GM19239 (cell line): ENCODE measurements around the gene PPP6R3.

ENCODE experiments used
- DNase-seq: peaks from one replicate; pipeline ENCODE4 v3.0.0; 2011; ENCODE audit warnings: low spot score; ENCODE audit not compliant: insufficient read length
- FAIRE-seq: peaks from 2 replicates; lab custom pipeline; 2011; peaks lifted over from hg19 to GRCh38; lab: Jason Lieb, UNC

PPP6R3 gene, protein sequence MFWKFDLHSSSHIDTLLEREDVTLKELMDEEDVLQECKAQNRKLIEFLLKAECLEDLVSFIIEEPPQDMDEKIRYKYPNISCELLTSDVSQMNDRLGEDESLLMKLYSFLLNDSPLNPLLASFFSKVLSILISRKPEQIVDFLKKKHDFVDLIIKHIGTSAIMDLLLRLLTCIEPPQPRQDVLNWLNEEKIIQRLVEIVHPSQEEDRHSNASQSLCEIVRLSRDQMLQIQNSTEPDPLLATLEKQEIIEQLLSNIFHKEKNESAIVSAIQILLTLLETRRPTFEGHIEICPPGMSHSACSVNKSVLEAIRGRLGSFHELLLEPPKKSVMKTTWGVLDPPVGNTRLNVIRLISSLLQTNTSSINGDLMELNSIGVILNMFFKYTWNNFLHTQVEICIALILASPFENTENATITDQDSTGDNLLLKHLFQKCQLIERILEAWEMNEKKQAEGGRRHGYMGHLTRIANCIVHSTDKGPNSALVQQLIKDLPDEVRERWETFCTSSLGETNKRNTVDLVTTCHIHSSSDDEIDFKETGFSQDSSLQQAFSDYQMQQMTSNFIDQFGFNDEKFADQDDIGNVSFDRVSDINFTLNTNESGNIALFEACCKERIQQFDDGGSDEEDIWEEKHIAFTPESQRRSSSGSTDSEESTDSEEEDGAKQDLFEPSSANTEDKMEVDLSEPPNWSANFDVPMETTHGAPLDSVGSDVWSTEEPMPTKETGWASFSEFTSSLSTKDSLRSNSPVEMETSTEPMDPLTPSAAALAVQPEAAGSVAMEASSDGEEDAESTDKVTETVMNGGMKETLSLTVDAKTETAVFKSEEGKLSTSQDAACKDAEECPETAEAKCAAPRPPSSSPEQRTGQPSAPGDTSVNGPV

DNA sequence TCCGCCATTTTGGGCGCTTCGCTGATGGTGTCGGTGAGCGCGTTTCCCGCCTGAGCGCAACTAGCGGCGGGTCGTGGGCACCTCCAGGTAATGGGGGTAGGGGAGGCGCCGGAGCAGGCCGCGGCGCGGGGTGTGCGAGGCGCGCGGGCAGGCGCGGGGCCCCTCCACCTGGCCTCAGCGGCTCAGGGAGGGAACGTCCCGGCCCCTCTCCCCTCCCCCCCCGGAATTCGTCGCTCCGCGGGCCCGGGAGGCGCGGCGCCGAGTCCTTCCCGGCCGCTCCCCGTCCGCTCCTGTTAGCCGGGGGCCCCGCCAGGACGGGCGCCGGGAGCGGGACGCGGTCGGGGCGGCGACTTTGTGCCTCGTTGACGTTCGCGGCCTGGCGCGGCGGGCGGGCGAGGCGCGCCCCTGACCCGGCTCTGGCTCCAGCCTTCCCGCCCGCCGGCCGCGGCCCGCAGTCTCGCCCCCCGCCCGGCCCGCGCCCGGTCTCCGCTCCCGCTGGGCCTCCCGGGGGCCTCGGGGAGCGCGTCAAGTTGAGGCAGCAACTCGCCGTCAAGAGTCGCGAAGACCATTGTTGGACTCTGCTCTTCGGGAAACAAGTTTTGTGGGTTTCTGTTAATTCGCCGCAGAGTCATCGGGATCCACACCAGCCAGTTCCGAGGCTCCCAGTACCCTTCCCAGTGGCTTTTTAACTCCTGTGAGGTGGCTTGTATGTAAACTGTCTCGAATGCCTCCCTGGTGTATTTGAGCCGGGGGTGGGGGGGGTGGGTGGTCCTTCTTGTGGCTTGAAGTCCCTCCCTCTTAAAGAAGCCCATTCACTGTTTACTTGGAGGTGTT, at the start of gene PPP6R3:
Gene PPP6R3, plus strand, starts transcription at position 12 of the 834 bp plus-strand sequence. CDS start 76,913 bp downstream, outside the sequence.
- peak; percentile 35 for FAIRE-seq
- DNase-seq = no peak

DNA sequence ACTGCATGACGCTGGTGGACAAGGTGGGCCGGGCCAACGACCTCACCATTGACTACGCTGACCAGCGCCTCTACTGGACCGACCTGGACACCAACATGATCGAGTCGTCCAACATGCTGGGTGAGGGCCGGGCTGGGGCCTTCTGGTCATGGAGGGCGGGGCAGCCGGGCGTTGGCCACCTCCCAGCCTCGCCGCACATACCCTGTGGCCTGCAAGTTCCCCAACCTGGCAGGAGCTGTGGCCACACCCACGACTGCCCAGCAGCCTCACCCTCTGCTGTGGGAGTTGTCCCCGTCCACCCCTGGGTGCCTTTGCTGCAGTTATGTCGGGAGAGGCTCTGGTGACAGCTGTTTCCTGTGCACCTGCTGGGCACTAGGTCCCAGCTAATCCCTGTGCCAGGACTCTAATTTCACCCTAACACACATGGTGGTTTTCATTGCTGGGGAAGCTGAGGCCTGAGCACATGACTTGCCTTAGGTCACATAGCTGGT, 49.0 kb upstream of the PPP6R3 start:
- FAIRE-seq (no peak), DNase-seq (no peak)

DNA sequence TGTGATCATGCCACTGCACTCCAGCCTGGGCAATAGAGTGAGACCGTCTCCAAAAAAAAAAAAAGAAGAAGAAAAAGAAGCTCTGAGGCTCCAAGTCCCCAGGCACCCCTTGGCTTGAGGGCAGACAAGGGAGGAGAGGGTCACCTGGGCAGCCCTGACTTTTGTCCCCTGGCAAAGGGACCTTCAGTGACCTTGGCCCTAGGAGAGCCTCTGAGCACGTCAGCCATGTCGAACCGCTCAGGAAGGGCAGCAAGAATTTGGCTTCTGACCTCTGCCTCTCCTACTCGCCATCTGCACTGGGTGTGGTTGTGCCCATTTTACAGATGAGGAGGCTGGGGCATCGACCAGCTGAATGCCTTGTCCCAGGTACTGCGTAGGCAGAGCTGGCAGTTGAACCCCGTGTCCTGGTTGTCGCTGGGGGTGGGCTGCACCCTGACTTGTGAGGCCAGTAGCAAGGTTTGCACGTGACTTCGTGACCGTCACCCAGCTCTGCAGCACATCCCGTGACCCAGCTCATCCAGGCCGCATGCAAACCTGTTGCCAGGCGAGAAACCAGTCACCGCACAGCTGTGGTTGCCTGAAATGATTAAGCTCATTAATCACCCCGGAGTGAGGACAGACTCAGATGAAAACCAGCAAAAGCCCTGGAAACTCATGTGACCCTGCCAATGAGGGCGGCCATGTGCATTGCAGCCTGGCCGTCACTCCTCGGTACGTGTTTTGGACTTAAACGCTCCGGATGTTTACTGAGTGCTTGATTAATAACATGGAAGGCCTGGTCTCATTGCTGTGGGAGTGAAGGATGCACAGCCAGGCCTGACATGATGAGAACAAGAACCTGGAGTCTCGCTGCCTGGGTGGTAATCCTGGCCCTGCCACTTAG, 47.7 kb upstream of the PPP6R3 start:
- DNase-seq = no peak
- FAIRE-seq = no peak

DNA sequence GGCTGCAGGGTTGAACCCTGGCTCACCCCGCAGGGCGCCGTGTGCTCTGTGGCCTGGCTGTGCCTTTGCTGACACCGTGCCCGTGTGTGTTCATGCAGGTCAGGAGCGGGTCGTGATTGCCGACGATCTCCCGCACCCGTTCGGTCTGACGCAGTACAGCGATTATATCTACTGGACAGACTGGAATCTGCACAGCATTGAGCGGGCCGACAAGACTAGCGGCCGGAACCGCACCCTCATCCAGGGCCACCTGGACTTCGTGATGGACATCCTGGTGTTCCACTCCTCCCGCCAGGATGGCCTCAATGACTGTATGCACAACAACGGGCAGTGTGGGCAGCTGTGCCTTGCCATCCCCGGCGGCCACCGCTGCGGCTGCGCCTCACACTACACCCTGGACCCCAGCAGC, 47.0 kb upstream of the PPP6R3 start:
- DNase-seq (no peak), FAIRE-seq (no peak)

DNA sequence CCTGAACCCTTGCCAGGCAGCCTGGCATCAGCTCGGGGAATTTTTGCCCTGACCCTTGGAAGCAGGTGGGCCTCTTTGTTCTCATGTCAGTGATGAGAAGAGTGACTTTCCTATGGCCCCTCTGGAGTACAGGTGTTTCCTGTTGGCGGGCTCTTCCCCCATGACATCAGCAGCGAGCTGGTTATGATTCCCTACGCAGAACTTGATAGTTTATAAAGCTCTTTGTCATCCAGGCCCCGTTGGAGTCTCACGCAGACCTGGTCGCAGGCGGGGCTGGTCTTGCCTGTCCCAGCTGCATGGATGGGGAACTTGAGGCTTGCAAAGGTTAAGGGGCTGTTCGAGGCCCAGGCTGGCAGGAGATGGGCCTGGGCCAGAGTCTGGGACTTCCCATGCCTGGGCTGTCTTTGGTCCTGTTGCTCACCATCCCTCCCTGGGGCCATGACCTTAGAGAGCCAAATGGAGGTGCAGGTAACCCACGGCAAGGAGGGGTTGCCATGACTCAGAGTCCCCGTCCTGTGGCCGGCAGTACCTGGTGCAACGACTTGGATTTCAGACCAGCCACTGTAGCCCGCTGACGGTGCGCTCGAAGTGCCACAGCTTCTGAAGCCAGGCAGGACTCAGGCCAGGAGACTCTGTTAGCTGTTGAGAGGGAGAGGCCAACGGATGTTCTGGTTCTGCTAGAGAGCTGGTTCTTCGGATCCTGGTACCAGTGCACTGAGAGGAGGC, 45.9 kb upstream of the PPP6R3 start:
- no peak for FAIRE-seq

DNA sequence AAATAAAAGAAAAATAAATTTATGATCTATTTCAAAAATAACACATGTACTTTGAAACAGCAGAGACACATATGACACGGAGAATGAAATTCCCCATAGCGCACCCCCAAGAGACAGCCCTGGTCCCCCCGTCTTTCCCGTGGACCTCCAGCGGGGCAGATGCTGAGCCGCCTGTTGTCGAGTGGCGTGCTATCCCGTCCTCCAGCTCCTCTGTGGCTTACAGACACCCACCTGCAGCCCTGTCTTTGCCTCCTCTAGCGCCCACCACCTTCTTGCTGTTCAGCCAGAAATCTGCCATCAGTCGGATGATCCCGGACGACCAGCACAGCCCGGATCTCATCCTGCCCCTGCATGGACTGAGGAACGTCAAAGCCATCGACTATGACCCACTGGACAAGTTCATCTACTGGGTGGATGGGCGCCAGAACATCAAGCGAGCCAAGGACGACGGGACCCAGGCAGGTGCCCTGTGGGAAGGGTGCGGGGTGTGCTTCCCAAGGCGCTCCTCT, 44.4 kb upstream of the PPP6R3 start:
- no peak for FAIRE-seq
- DNase-seq = no peak

More for the DNA sequence above, 45.9 kb upstream of the PPP6R3 start:
- no peak for DNase-seq

DNA sequence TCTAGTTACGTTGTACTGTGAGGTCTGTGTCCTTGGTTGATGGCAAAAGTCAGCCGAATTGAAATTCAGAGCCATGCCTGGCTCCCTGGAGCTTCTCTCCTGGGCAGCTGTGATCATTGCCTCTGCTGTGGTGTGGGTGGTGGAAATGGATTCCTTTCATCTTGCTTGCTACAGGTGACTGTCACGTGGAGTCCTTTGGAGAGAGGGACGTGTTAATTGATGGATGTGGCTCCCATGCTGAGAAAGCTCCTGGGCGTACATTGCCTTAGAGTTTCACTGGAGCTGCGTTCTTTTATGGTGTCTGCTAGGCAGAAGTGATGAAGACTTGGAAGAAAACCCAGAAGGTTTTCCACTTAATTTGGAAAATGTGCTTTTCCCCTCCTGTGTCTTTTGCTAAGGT, 41.9 kb upstream of the PPP6R3 start:
- no peak for DNase-seq
- no peak for FAIRE-seq

DNA sequence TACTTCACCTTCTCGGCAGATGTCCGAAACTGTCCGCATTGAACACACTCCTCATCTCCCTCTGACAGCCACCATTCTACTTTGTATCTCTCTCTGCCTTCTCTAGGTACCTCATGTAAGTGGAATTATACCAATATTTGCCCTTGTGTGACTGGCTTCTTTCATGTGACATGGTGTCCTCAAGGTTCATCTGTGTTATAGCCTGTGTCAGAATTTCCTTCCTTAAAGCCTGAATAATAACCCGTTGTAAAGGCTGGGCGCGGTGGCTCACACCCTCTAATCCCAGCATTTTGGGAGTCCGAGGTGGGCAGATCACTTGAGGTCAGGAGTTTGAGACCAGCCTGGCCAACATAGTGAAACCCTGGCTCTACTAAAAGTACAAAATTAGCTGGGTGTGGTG, 40.4 kb upstream of the PPP6R3 start:
- no peak for FAIRE-seq
- DNase-seq = no peak

DNA sequence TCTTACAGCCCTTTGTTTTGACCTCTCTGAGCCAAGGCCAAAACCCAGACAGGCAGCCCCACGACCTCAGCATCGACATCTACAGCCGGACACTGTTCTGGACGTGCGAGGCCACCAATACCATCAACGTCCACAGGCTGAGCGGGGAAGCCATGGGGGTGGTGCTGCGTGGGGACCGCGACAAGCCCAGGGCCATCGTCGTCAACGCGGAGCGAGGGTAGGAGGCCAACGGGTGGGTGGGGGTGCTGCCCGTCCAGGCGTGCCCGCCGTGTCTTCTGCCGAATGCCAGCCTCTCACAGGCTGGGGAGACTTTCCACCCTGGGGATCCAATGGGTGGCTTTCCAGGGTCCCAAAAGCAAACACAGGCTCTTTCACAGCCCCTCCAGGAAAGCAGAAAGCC, 37.1 kb upstream of the PPP6R3 start:
- FAIRE-seq (no peak), DNase-seq (no peak)

DNA sequence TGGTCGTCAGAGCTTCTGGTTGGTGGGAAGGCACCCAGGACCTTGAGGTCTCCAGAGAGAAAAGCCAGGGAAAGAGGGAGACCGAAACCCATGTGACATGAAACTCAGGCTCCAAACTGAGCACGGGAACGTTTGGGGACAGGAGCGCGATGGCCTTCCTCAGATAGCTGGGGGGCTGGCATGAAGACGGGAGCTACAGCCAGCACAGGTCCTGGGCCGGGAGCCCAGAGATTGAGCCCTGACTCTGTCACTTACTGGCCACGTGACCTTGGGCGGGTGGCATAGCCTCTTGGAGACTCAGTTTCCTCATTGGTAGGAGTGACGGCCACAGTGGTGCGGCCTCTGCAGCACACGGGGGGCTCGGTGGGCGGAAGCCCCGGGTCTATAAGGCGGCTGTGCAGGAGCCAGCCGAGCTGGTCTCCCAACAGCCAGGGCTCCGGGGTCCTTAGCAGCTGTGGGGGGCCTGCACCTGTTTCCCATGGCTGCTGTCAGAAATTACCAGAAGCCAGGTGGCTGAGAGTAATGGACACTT, 36.4 kb upstream of the PPP6R3 start:
- FAIRE-seq (no peak), DNase-seq (no peak)

DNA sequence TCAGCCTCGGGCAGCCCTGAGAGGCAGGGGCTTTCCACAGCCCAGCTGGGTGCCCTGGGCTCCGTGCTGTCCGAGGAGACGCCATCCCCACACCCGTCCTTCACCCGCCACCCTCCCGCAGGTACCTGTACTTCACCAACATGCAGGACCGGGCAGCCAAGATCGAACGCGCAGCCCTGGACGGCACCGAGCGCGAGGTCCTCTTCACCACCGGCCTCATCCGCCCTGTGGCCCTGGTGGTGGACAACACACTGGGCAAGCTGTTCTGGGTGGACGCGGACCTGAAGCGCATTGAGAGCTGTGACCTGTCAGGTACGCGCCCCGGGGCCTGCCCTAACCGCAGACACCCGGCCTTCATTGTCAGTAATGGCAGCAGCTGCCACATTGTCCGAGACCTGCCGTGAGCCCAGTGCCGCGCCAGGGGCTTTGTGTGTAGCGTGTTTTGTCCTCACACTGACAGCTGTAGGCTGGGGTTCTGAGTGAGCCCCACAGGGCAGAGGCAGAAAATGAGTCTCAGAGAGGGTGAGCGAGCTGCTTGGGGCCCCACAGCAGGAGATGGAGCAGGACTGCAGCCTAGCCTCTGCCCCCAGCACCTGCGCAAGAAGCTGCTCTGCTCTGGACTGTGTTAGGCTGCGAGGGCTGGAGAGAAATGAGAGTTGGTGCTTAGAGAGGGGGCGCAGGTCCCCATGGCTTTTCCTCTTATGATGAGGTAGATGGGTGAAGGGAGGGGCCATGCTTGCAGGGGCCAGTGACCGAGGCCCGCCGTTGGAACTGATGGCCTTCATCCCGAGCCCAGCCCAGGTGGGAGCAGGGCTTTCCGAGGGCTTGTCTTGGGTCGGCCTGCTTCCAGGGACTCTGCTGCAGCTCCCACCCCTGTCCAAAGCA, 35.3 kb upstream of the PPP6R3 start:
- DNase-seq = no peak
- no peak for FAIRE-seq

DNA sequence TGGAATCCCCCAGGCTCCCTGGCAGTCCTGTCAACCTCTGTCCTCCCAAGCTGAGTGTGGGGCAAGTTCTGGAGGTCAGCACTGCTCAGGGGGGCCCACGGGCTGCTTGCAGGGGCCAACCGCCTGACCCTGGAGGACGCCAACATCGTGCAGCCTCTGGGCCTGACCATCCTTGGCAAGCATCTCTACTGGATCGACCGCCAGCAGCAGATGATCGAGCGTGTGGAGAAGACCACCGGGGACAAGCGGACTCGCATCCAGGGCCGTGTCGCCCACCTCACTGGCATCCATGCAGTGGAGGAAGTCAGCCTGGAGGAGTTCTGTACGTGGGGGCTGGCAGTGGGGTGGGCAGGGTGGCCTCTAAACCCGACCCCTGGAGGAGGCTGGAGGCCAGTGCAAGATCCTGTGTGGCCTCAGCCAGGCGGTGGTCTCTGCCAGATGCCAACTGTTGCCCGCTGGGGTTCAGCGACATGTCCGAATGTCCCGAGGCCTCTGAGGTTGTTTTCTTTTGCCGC, 34.6 kb upstream of the PPP6R3 start:
- FAIRE-seq = no peak
- DNase-seq = no peak

DNA sequence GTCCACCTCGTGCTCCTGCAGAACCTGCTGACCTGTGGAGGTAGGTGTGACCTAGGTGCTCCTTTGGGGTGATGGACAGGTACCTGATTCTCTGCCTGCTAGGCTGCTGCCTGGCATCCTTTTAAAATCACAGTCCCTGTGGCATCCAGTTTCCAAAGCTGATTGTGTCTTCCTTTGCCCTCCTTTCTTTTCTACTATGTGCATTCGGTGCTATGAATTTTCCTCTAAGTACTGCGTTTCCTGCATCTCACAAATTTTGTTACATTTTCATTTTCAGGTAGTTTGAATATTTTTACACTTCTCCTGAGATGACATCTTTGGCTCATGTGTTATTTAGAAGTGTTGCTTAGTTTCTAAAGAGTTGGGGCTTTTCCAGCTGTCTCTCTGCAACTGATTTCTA, 30.9 kb upstream of the PPP6R3 start:
- FAIRE-seq (no peak), DNase-seq (no peak)

DNA sequence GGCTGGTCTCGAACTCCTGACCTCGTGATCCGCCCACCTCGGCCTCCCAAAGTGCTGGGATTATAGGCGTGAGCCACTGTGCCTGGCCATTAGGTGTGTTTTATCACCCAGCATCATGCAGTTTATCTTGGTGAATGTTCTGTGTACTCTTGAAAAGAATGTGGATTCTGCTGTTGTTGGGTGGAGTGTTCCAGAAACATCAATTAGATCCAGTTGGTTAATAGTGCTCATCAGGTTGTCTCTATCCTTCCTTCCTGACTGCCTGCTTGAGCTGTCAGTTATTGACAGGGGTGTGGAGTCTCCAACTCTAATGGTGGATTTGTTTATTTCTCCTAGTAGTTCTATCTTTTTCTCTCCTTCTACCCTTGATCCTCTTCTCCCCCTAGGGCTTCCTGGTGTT, 30.2 kb upstream of the PPP6R3 start:
- no peak for FAIRE-seq
- no peak for DNase-seq

DNA sequence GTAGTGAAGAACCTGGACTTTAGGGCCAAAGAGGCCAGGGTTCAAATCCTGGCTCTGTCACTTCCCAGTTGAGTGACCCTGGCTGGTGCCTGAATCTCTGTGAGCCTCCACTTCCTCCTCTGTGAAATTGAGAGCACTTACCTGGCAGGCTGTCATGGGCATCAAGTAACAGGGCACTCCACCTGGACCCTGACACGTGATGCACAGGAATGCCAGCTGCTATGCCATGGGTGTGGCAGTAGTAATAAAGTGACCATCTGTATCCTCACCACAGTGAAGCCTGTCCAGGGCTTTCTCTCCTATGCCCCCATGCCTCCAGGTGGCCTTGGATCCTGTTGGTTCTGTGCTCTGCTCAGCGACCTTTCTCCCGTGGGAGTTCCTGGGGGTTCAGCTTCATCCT, 29.8 kb upstream of the PPP6R3 start:
- DNase-seq (no peak), FAIRE-seq (no peak)

DNA sequence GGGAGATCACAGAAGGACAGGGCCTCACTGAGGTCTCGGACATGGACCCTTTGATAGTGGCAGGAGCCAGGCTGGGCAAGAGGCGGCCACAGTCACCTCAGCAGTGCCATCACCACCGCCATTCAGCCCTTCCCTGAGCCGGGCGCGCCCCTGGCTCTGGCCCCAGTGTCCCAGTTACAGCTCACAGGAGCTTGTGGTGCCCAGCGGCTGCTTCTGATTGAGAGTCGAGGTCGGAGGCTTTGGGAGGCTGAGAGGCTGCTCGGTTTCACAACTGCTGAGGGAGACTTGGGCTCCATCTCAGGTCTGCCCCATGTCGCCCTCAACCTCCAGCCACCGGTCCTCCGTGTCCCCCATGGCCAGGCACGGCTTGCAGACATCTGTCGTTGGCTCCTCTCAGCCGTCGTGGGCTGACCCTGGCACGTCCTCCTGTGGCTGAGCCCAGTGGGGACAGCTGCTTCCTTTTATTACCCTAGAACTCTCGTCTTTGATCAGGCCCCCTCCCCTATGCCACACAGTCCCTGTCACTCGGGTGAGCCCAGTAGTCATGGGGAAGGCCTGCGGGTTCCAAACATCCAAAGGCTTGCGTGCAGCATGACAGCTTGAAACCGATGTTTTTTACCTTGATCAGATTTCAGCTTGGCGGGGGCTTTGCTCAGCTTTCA, 28.4 kb upstream of the PPP6R3 start:
- FAIRE-seq = no peak
- DNase-seq = no peak

DNA sequence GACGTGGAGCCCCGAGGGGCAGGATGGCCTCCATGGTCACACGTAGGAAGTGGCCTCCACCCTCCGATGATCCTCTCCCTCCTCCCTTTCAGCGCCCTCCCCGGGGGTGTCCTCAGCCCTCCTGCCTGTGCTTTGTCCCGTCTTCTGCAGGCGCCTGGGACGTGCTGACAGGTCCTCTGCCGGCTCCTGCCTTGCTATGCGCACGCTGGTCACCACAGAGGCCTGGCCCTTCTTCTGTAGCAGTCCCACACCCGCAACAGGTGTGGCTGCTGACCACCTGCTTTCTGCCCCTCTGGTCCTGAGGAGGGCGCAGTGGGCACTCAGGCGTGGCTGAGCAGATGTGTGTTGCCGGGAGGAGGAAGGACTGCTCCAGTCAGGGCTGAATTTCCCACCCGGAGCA, 27.7 kb upstream of the PPP6R3 start:
- DNase-seq (no peak), FAIRE-seq (no peak)
